OCI-LY7 (cell line): ENCODE results near the gene DMRTB1. TPM values are rescaled to one million over a fixed set of nuclear protein-coding genes. Genes with fewer than 3 reads are reported as not detected.

Experiments
- BruUV-seq: library from RNA; stranded (reverse); fragments of 400-500 nt; replicated peaks from 2 replicates; lab custom pipeline; 2021; lab: Mats Ljungman, UMichigan
- CTCF ChIA-PET: fragments of 300-600 bp; sonication (Branson Sonifier 250); formaldehyde crosslinking; loops from one replicate; lab custom pipeline; 2022; ENCODE audit warnings: antibody characterized with exemption; ENCODE audit not compliant: unreplicated experiment; lab: Charles Lee
- POLR2A ChIA-PET: fragments of 300-600 bp; sonication (Branson Sonifier 250); formaldehyde crosslinking; loops from one replicate; lab custom pipeline; 2022; ENCODE audit warnings: antibody characterized with exemption; lab: Charles Lee
- DNase-seq: peaks from one replicate; pipeline ENCODE4 v3.0.0-alpha.2; 2015; ENCODE audit warnings: low spot score
- H2AFZ ChIP-seq: fragments of 200-600 bp; sonication (generic), shearing (Covaris generic); 2 replicates; pipeline ENCODE4 v1.6.1; 2014; ENCODE audit warnings: mild to moderate bottlenecking, antibody characterized with exemption, low read length, moderate library complexity
- H3K27ac ChIP-seq: fragments of 200-600 bp; sonication (generic); 2 replicates; pipeline ENCODE4 v1.5.1; 2014; ENCODE audit warnings: mixed run types, low read depth, mild to moderate bottlenecking, moderate library complexity, low read length, inconsistent platforms; ENCODE audit not compliant: poor library complexity, severe bottlenecking
- H3K36me3 ChIP-seq: fragments of 200-600 bp; sonication (generic); 2 replicates; pipeline ENCODE4 v1.6.1; 2014; ENCODE audit warnings: mild to moderate bottlenecking, antibody characterized with exemption, low read length, moderate library complexity, mixed read lengths; ENCODE audit not compliant: insufficient read depth
- H3K4me1 ChIP-seq: fragments of 200-600 bp; sonication (generic); 2 replicates; pipeline ENCODE4 v1.5.1; 2014; ENCODE audit warnings: mild to moderate bottlenecking, low read length; ENCODE audit not compliant: insufficient read depth, poor library complexity, severe bottlenecking
- H3K4me2 ChIP-seq: fragments of 200-600 bp; sonication (generic); 2 replicates; pipeline ENCODE4 v1.6.1; 2014; ENCODE audit warnings: mild to moderate bottlenecking, low read length
- H3K4me3 ChIP-seq: fragments of 200-600 bp; sonication (generic); 2 replicates; pipeline ENCODE4 v1.5.1; 2014; ENCODE audit warnings: mild to moderate bottlenecking, low read depth, low read length; ENCODE audit not compliant: poor library complexity, severe bottlenecking
- H3K79me2 ChIP-seq: fragments of 200-600 bp; sonication (generic); 2 replicates; pipeline ENCODE4 v1.6.1; 2016; ENCODE audit warnings: low read depth, mild to moderate bottlenecking, low read length, moderate library complexity, mixed read lengths; ENCODE audit not compliant: insufficient read depth
- H3K9me2 ChIP-seq: fragments of 200-600 bp; sonication (generic); 2 replicates; pipeline ENCODE4 v1.6.1; 2016; ENCODE audit warnings: mild to moderate bottlenecking, low read length, mixed read lengths; ENCODE audit not compliant: insufficient read depth
- H3K9me3 ChIP-seq: fragments of 200-600 bp; sonication (generic); 2 replicates; pipeline ENCODE4 v1.6.1; 2014; ENCODE audit warnings: mild to moderate bottlenecking, mixed run types, low read length, mixed read lengths
- H4K20me1 ChIP-seq: fragments of 200-600 bp; sonication (generic); 2 replicates; pipeline ENCODE4 v1.6.1; 2014; ENCODE audit warnings: mild to moderate bottlenecking, antibody characterized with exemption, low read length, moderate library complexity, mixed read lengths; ENCODE audit not compliant: insufficient read depth
- CTCF ChIP-seq: fragments of 200-600 bp; sonication (generic); conservative IDR thresholded peaks from 2 replicates; pipeline ENCODE4 v1.5.1; 2014; ENCODE audit warnings: mild to moderate bottlenecking, antibody characterized with exemption, low read length, moderate library complexity, mixed read lengths
- EZH2phosphoT487 ChIP-seq: fragments of 200-600 bp; sonication (generic); IDR thresholded peaks from 2 replicates; pipeline ENCODE4 v1.6.1; 2018; ENCODE audit warnings: low read depth, borderline replicate concordance, mild to moderate bottlenecking, mixed run types, antibody characterized with exemption, low read length, moderate library complexity, mixed read lengths
- intact Hi-C: fragments of 100-400 bp; cut with micrococcal nuclease; formaldehyde crosslinking; loops from one replicate; pipeline ENCODE4 v1.10.0; 2022; ENCODE audit not compliant: unreplicated experiment
- total RNA-seq, 2 experiments: library from RNA; depleted of rRNA in 1 of 2; stranded (reverse); fragments of >200 nt in 1 of 2; shearing (Covaris generic) in 1 of 2; gene quantifications; 2 replicates each; pipeline ENCODE4 v1.2.3, GENCODE V29; 2014 to 2022

Gene DMRTB1
- total RNA-seq, 2 experiments from 2014 or later = not detected

DNA sequence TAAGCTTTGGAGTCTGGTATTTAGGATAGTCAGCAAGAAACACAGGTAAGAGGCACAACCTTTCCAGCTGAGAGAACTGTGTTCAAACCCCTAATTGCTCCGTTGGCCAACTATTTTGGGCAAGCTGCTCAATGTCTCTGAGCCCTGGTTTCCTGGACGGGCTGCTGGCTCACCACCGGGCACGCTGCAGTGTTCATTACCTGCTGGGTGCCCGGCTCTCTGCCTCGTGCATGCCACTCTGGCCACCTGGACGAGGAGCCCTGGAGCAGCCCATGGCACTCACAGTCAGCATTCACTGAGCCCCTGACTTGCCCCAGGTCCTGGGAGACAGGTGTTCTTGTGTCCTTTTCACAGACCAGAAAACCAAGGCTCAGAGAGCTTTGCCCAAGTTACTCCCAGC lies 51.0 kb downstream of the DMRTB1 start:
- DNase-seq = no peak
- no peaks in the 10 kb centered on the region for H3K36me3 ChIP-seq
- H3K4me2 ChIP-seq = no peak overlapping the region
- BruUV-seq = no TSS peak
- ChIA-PET POLR2A (no interaction called here), CTCF (no interaction called here)
- intact Hi-C loops = no loop called here
- H3K79me2 ChIP-seq = no peaks in the 10 kb centered on the region
- H3K4me1 ChIP-seq = no peaks in the 10 kb centered on the region
- H3K9me3 ChIP-seq = no peaks in the 10 kb centered on the region
- H3K9me2 ChIP-seq = no peaks in the 10 kb centered on the region
- H3K4me3 ChIP-seq = no peak overlapping the region
- H4K20me1 ChIP-seq = no peaks in the 10 kb centered on the region
- TF ChIP-seq EZH2phosphoT487 = no peak
- TF ChIP-seq CTCF = no peak
- H3K27ac ChIP-seq = no peak overlapping the region
- H2AFZ ChIP-seq = no peak overlapping the region

DNA sequence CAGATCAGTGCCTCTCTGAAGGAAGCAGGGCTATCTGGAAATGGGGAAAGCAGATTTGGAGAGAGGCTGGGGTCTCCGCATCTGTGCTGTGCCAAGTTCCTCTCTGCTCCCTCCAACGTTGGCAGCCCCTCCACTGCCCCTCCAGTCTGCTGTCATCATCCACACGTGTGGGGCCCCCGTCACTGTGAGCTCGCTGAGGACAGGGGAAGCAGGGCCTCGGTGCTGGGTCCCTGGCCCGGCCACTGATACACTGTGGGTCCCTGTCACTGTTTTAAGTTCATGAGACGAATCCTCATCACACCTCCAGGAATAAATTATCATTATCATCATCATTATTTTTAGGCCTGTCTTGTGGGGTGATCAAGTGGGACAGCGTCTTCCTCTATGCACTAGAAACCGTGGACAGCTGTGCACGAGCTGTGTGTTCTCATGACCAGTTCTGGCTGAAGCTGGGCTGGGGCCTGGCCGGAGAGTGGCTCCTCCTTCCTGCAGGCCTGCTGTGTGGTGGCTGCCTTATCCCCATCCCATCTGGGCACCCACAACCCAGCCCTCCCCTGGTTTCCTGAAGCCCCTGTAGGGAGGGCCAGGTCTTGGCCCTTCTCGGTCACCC lies 52.2 kb downstream of the DMRTB1 start:
- Histone ChIP-seq H3K9me2 (no peaks in the 10 kb centered on the region), H3K27ac (no peak overlapping the region), H3K4me1 (no peaks in the 10 kb centered on the region), H4K20me1 (no peaks in the 10 kb centered on the region), H3K4me2 (no peak overlapping the region), H3K36me3 (no peaks in the 10 kb centered on the region), H2AFZ (no peak overlapping the region), H3K9me3 (no peaks in the 10 kb centered on the region), H3K79me2 (no peaks in the 10 kb centered on the region), H3K4me3 (no peak overlapping the region)
- TF ChIP-seq EZH2phosphoT487 = no peak
- no peak for TF ChIP-seq CTCF
- POLR2A ChIA-PET = interaction anchor here (0.6 kb wide), 1 partner anchor 403 kb away, joined by 3 read pairs; no protein-coding TSS in a partner anchor
- no TSS peak for BruUV-seq
- no peak for DNase-seq
- intact Hi-C loops = no loop called here
- CTCF ChIA-PET = no interaction called here

- POLR2A ChIA-PET = interaction anchor here (0.7 kb wide), 1 partner anchor 1064 kb away, joined by 3 read pairs; no protein-coding TSS in a partner anchor
- intact Hi-C loops = no loop called here
- BruUV-seq = no TSS peak
- Histone ChIP-seq H3K36me3 (no peaks in the 10 kb centered on the region), H3K9me2 (no peaks in the 10 kb centered on the region), H3K27ac (no peak overlapping the region), H3K4me2 (no peak overlapping the region), H3K79me2 (no peaks in the 10 kb centered on the region), H4K20me1 (no peaks in the 10 kb centered on the region), H3K4me1 (no peaks in the 10 kb centered on the region), H3K4me3 (no peak overlapping the region), H3K9me3 (no peaks in the 10 kb centered on the region), H2AFZ (no peak overlapping the region)
- TF ChIP-seq CTCF (no peak), EZH2phosphoT487 (no peak)
- CTCF ChIA-PET = no interaction called here
- no peak for DNase-seq
Observed at GRCh38 chr1:53511933-53512806, 53.0 kb downstream of the DMRTB1 start.
